Heart left ventricle (tissue), 13 donors: ENCODE measurements around the gene PPARG.

Source experiments
- CTCF ChIP-seq, 12 donors: fragments of 200-600 bp; sonication (generic) in 4 of 12; IDR thresholded peaks; one replicate each; pipeline versions ENCODE4 v1.5.0 to v1.8.0; 2018 to 2022; ENCODE audit warnings: antibody characterized with exemption in 12 of 12, mild to moderate bottlenecking in 5 of 12
- POLR2A ChIP-seq, 2 donors: fragments of 450-650 bp; IDR thresholded peaks; one replicate each; pipeline ENCODE4 v1.6.1; 2017; ENCODE audit warnings: antibody characterized with exemption in 2 of 2, mild to moderate bottlenecking in 2 of 2, moderate library complexity in 2 of 2
- donor health status: ischemic (EF 13 %, LVEDD 7.1; RV severe dilation, severe dysfunction).
- donor health status: DM: no; HTN: yes; CAD: no.
- donor health status: DM: no; HTN: no; CAD: no.
- donor health status: ischemic (EF 25% LVEDD 6.9; RV normal size, moderate dysfunction).
- donor health status: ischemic (EF 25% LVEDD 5.7; RV mildly dilated, moderate dysfunction).
- donor health status: ischemic (EF 35%, LVEDD 5.7; RV mildly dilated, moderate dysfunction).
- donor health status: nonischemic (EF 11% LVEDD 7.7; RV severe dilation, severe dysfunction).
- donor health status: DM: yes; HTN: yes; CAD: no.
- donor health status: PGD.
- donor health status: ischemic (EF 29% LVEDD 5.4; RV normal size, mild dysfunction).
- donor health status: nonischemic (EF 23%, LVEDD 6.1; RV moderate dilation, normal function).

DNA sequence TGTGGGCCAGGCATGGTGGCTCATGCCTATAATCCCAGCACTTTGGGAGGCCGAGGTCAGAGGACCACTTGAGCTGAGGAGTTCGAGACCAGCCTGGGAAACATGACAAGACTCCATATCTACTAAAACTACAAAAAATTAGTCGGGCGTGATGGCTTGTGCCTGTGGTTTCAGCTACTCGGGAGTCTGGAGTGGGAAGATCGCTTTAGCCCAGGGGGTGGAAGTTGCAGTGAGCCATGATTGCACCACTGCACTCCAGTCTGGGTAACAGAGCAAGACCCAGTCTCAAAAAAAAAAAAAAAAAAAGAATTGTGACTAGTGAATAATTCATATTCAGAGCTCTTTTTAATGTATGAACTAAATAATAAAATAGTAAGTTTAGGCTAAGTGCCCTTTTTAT, 107.6 kb downstream of the PPARG start:
- no peak for TF ChIP-seq POLR2A (IDR thresholded peaks at IDR 0.05)
- TF ChIP-seq CTCF (IDR thresholded peaks at IDR 0.05) = no peak
